ENCODE data around the gene CCDC73.

- TF ChIP-seq POLR2AphosphoS5 (IDR thresholded peaks at IDR 0.05) (no peak), CTCF (IDR thresholded peaks at IDR 0.05) (no peak), POLR2A (IDR thresholded peaks at IDR 0.05) (no peak), EP300 (IDR thresholded peaks at IDR 0.05) (no peak)
Observed at GRCh38 chr11:32772731-32773130, 21.7 kb downstream of the CCDC73 start.
